Endometrium (tissue), 2 donors: ENCODE data around the gene PDSS2.
"Not testable (repeated sequence)": the region's sequence is repeated elsewhere in the genome, so short reads cannot be mapped to it uniquely, and the experiment has no call there.

Source experiments
- FAIRE-seq: peaks from 2 replicates; lab custom pipeline; 2012; peaks lifted over from hg19 to GRCh38; lab: Jason Lieb, UNC
- donor health status: control.
- donor health status: control.

The PDSS2 gene

GRCh38 chr6:107161521-107161920 lies 297.8 kb downstream of the PDSS2 start:
- no peak for FAIRE-seq

GRCh38 chr6:107156617-107157016 lies 302.7 kb downstream of the PDSS2 start:
- FAIRE-seq: no peak

- FAIRE-seq: no peak
These were observed 304.6 kb downstream of the PDSS2 start for GRCh38 chr6:107154801-107155160.

- FAIRE-seq: no peak
These were observed 305.1 kb downstream of the PDSS2 start for GRCh38 chr6:107154131-107154800.

GRCh38 chr6:107152638-107153430 lies 306.5 kb downstream of the PDSS2 start:
- FAIRE-seq: no peak

- FAIRE-seq: no peak
These were observed 314.7 kb downstream of the PDSS2 start for GRCh38 chr6:107144666-107145065.

- no peak for FAIRE-seq
These were observed 315.4 kb downstream of the PDSS2 start for GRCh38 chr6:107144014-107144413.

- FAIRE-seq: no peak
These were observed 318.8 kb downstream of the PDSS2 start for GRCh38 chr6:107140581-107140980.

GRCh38 chr6:107136324-107136723 lies 323.0 kb downstream of the PDSS2 start:
- not testable (repeated sequence) for FAIRE-seq

- FAIRE-seq: not testable (repeated sequence)
These were observed 324.2 kb downstream of the PDSS2 start for GRCh38 chr6:107135048-107135680.

GRCh38 chr6:107132330-107132954 lies 326.9 kb downstream of the PDSS2 start:
- FAIRE-seq: no peak

- no peak for FAIRE-seq
These were observed 329.9 kb downstream of the PDSS2 start for GRCh38 chr6:107129370-107129925.

GRCh38 chr6:107128577-107128976 lies 330.8 kb downstream of the PDSS2 start:
- FAIRE-seq: no peak

- FAIRE-seq: no peak
These were observed 331.2 kb downstream of the PDSS2 start for GRCh38 chr6:107128175-107128574.

GRCh38 chr6:107125771-107126170 lies 333.6 kb downstream of the PDSS2 start:
- no peak for FAIRE-seq

- no peak for FAIRE-seq
These were observed 334.4 kb downstream of the PDSS2 start for GRCh38 chr6:107124934-107125348.

- FAIRE-seq: no peak
These were observed 335.9 kb downstream of the PDSS2 start for GRCh38 chr6:107123501-107123900.

GRCh38 chr6:107122748-107123147 lies 336.6 kb downstream of the PDSS2 start:
- FAIRE-seq: no peak

- no peak for FAIRE-seq
These were observed 337.3 kb downstream of the PDSS2 start for GRCh38 chr6:107121964-107122495.

GRCh38 chr6:107121266-107121665 lies 338.1 kb downstream of the PDSS2 start:
- FAIRE-seq: no peak

GRCh38 chr6:107120404-107120803 lies 339.0 kb downstream of the PDSS2 start:
- no peak for FAIRE-seq

- no peak for FAIRE-seq
These were observed 340.4 kb downstream of the PDSS2 start for GRCh38 chr6:107118976-107119375.
